GM12865 (cell line): ENCODE results near the gene INVS.
"Not testable (repeated sequence)": the region's sequence is repeated elsewhere in the genome, so short reads cannot be mapped to it uniquely, and the experiment has no call there.

Experiments
- DNase-seq: peaks from one replicate; pipeline ENCODE4 v3.0.0; 2010; ENCODE audit warnings: low read depth
- H3K4me3 ChIP-seq: 2 replicates; pipeline ENCODE4 v1.5.1; 2011; ENCODE audit warnings: mild to moderate bottlenecking, low read depth, low read length, control low read depth
- CTCF ChIP-seq: IDR thresholded peaks from 2 replicates; pipeline ENCODE4 v1.5.1; 2011; ENCODE audit warnings: low read length, control low read depth, low read depth, inconsistent platforms; ENCODE audit not compliant: insufficient read depth; ENCODE audit errors: missing control alignments

Gene INVS

GRCh38 chr9:100063185-100063584 lies 35.9 kb upstream of the INVS start:
- no peak for TF ChIP-seq CTCF
- no peak overlapping the region for H3K4me3 ChIP-seq
- no peak for DNase-seq

GRCh38 chr9:100064872-100065581 lies 34.0 kb upstream of the INVS start:
- DNase-seq = no peak
- TF ChIP-seq CTCF = no peak
- no peak overlapping the region for H3K4me3 ChIP-seq

- no peak overlapping the region for H3K4me3 ChIP-seq
- TF ChIP-seq CTCF = no peak
- peak; percentile 45 for DNase-seq
Measured at GRCh38 chr9:100066539-100066938, 32.5 kb upstream of the INVS start.

GRCh38 chr9:100067990-100068389 lies 31.1 kb upstream of the INVS start:
- H3K4me3 ChIP-seq, DNase-seq: not testable (repeated sequence)

- not testable (repeated sequence) for H3K4me3 ChIP-seq, DNase-seq
Measured at GRCh38 chr9:100069068-100069467, 30.0 kb upstream of the INVS start.

GRCh38 chr9:100070104-100071041 lies 28.7 kb upstream of the INVS start:
- no peak for DNase-seq
- no peak for TF ChIP-seq CTCF
- no peak overlapping the region for H3K4me3 ChIP-seq

GRCh38 chr9:100071271-100071670 lies 27.8 kb upstream of the INVS start:
- H3K4me3 ChIP-seq = no peak overlapping the region
- TF ChIP-seq CTCF = no peak
- DNase-seq = no peak

- H3K4me3 ChIP-seq = no peak overlapping the region
- no peak for DNase-seq
- TF ChIP-seq CTCF = no peak
Measured at GRCh38 chr9:100072805-100073204, 26.2 kb upstream of the INVS start.
